Fibroblast of mammary gland (primary cell): ENCODE measurements around the gene MARK2.

Experiments used
- DNase-seq: peaks from one replicate; pipeline ENCODE4 v3.0.0-alpha.2; 2010; ENCODE audit warnings: low read depth
- H3K4me3 ChIP-seq: 2 replicates; pipeline ENCODE4 v1.5.1; 2011; ENCODE audit warnings: low read depth, mild to moderate bottlenecking, low read length, moderate library complexity; ENCODE audit not compliant: control insufficient read depth
- TF ChIP-seq, protein P1 (sequence below): conservative IDR thresholded peaks from 2 replicates; pipeline ENCODE4 v1.5.1; 2011; ENCODE audit warnings: low read depth, low read length, inconsistent platforms; ENCODE audit not compliant: control insufficient read depth, insufficient read depth

The MARK2 gene

GRCh38 chr11:63837739-63838138 is 1.2 kb upstream of the MARK2 start:
- TF ChIP-seq, protein P1, sequence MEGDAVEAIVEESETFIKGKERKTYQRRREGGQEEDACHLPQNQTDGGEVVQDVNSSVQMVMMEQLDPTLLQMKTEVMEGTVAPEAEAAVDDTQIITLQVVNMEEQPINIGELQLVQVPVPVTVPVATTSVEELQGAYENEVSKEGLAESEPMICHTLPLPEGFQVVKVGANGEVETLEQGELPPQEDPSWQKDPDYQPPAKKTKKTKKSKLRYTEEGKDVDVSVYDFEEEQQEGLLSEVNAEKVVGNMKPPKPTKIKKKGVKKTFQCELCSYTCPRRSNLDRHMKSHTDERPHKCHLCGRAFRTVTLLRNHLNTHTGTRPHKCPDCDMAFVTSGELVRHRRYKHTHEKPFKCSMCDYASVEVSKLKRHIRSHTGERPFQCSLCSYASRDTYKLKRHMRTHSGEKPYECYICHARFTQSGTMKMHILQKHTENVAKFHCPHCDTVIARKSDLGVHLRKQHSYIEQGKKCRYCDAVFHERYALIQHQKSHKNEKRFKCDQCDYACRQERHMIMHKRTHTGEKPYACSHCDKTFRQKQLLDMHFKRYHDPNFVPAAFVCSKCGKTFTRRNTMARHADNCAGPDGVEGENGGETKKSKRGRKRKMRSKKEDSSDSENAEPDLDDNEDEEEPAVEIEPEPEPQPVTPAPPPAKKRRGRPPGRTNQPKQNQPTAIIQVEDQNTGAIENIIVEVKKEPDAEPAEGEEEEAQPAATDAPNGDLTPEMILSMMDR, result no peak
- no peak for DNase-seq
- no peak overlapping the region for H3K4me3 ChIP-seq

GRCh38 chr11:63838150-63838677 is 696 bp upstream of the MARK2 start:
- H3K4me3 ChIP-seq, result peak overlapping the region; percentile 47

DNA sequence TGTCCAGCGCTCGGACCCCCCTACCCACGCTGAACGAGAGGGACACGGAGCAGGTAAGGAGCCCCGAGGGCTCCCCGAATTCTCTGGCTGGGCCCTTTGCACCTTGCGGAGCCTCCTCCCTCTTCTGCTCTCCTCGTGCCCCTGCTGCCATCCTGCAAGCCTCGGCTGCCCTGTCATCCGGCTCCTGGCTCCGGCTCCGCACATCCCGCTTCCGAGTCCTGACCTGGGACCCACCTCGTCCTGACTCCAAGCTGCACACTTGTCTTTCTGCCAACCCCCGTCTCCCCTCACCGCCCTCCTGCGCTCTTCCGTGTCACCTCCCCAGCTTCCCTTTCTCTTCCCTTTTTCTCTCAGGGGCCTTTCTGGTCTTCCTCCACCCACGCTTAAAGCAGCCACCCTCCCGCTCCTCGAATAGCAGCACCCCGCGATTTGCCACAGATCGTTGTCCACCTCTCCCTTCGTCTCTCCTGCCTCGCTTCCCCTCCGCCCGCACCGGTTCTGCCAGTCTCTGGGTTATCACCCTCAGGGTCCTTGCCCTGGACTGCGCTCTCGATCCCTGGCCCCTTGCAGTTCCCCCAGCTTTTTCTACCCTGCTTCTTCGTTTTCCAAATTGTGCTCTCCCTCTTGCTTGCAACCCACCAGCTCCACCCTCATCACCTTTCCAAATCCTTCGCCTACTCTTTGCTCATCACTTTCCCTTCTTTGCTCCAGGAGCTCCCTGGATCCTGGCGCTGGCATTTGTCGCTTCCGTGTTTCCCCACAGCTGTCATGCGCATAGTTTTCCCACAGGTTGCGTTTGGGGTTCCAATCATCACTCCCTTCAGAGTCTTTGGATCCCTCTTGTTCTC is 822 bp downstream of the MARK2 start:
- TF ChIP-seq, protein P1, result no peak
- no peak for DNase-seq
- peak overlapping the region; percentile 92 for H3K4me3 ChIP-seq

More at GRCh38 chr11:63838150-63838677, 696 bp upstream of the MARK2 start:
- no peak for DNase-seq
- TF ChIP-seq, protein P1, result no peak

DNA sequence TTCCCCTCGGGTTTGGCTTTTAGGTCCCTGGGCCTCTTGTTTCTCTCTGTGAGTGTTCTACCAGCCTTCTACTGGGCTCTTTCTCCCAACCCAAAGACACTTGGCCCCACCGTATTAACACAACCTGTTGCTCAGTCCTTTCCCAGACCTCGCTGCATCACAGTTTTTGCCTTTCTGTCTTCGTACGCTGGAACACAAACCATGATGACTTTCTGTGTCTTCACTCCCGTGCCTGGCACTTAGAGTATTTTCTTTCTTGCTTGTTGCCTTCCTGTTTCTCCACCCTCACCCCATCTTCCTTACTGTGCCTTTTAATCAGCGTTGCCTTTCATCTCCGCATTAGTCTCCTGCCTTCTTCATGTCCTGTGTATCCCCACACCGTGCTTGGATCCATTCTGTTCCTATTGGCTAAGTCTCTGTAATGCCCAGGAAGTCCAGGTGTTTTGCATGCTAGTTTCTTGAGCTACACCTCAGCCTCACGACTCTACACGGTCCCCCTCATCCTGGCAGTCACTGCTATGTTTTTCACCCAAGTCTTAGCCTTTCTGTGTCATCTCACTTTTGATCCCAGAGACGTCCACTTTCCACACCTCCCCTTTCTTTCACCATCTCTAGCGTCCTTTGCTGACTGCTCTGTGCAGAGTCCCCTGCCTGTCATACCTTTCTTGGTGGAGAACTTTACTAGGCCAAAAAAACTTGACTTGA is 1.6 kb downstream of the MARK2 start:
- no peak for DNase-seq
- TF ChIP-seq, protein P1, result no peak
- peak overlapping the region; percentile 92 for H3K4me3 ChIP-seq

DNA sequence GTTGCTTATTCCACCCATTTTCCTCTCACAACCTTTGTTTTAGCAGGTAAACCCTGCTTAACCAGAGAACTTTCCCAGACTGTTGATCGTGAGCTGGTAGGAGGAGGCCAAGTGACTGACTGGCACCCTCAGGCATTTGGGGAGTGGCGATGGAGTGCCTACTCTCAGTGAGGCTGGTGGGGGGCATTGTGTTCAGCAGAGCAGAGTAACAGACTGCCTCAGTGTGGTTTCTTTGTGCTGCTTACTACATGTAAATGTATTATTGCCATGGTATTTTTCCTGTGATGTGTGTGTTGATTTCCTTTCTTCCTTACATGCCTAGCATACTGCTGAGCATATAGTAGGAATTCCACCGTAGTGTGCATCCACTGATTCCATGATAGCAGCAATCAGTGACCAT is 2.6 kb downstream of the MARK2 start:
- DNase-seq, result no peak
- H3K4me3 ChIP-seq, result peak overlapping the region; percentile 92
- TF ChIP-seq, protein P1, result no peak

DNA sequence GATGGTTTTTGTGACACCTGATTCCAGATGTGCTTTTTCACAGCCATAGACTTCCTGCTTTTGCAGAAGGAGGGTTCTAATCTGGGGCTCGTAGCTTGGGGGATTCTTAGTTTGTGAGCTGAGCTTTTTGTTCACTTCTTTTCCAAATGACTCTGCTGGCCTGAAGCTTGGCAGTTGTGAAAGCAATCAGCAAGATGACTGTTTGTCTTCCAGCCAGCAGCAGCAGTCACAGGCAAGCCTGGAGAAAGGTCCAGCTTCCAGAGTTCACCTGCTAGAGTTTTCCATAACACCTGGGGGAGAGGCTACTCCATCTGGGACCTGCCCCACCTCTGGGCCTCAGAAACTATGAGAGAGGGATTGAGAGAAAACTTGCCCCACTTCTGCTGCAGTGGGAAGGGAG is 4.1 kb downstream of the MARK2 start:
- H3K4me3 ChIP-seq, result no peak overlapping the region
- TF ChIP-seq, protein P1, result no peak
- DNase-seq, result no peak
